GM12874 (cell line): ENCODE results near the gene AP3S2.

Experiments used
- CTCF ChIP-seq: IDR thresholded peaks from 2 replicates; pipeline ENCODE4 v1.5.1; 2011; ENCODE audit warnings: low read depth, mild to moderate bottlenecking, control low read depth, low read length, moderate library complexity; ENCODE audit not compliant: insufficient read depth

The AP3S2 gene

GRCh38 chr15:89928421-89928820 is 34.6 kb upstream of the AP3S2 start:
- TF ChIP-seq CTCF = no peak

- no peak for TF ChIP-seq CTCF
Measured at GRCh38 chr15:89926158-89926557, 32.4 kb upstream of the AP3S2 start.

- no peak for TF ChIP-seq CTCF
Measured at GRCh38 chr15:89917442-89918101, 23.8 kb upstream of the AP3S2 start.

- no peak for TF ChIP-seq CTCF
Measured at GRCh38 chr15:89916660-89917059, 22.9 kb upstream of the AP3S2 start.

GRCh38 chr15:89912674-89913396 is 19.0 kb upstream of the AP3S2 start, which contains the start of gene ARPIN:
Gene ARPIN (minus strand): TSS chr15:89912952. CDS start chr15:89912835, 117 bp downstream.
- TF ChIP-seq CTCF = no peak

GRCh38 chr15:89912145-89912673 is 18.4 kb upstream of the AP3S2 start:
- no peak for TF ChIP-seq CTCF

- no peak for TF ChIP-seq CTCF
Measured at GRCh38 chr15:89910891-89911626, 17.3 kb upstream of the AP3S2 start.
